Measurements from ENCODE around the gene LYSMD2.

LYSMD2 gene

GRCh38 chr15:51752888-51753287 is 15.4 kb upstream of the LYSMD2 start:
- DNase-seq (ENCODE audit: low read depth in 1 of 2, low spot score in 1 of 2) = no peak

GRCh38 chr15:51751697-51752683 is 14.5 kb upstream of the LYSMD2 start:
- DNase-seq (ENCODE audit: low read depth in 1 of 2, low spot score in 1 of 2) = no peak

- DNase-seq (ENCODE audit: low read depth in 1 of 2, low spot score in 1 of 2) = peak in 1 of 2 donors; percentile 26
Measured at GRCh38 chr15:51750792-51751696, 13.6 kb upstream of the LYSMD2 start, which contains the start of gene TMOD2. Gene TMOD2 (plus strand): TSS chr15:51751597. CDS start chr15:51766442, 14,845 bp downstream.

GRCh38 chr15:51750186-51750585 is 12.7 kb upstream of the LYSMD2 start:
- DNase-seq (ENCODE audit: low read depth in 1 of 2, low spot score in 1 of 2) = no peak

- no peak for DNase-seq (ENCODE audit: low read depth in 1 of 2, low spot score in 1 of 2)
Measured at GRCh38 chr15:51749307-51749706, 11.9 kb upstream of the LYSMD2 start.

- DNase-seq (ENCODE audit: low read depth in 1 of 2, low spot score in 1 of 2) = no peak
Measured at GRCh38 chr15:51739061-51739712, 1.7 kb upstream of the LYSMD2 start.

- DNase-seq (ENCODE audit: low read depth in 1 of 2, low spot score in 1 of 2) = no peak
Measured at GRCh38 chr15:51738553-51738952, 1.1 kb upstream of the LYSMD2 start.

GRCh38 chr15:51736751-51737521 is 519 bp downstream of the LYSMD2 start:
- peak; percentile 41 to 54 for DNase-seq (ENCODE audit: low read depth in 1 of 2, low spot score in 1 of 2)

GRCh38 chr15:51736069-51736468 is 1.4 kb downstream of the LYSMD2 start:
- DNase-seq (ENCODE audit: low read depth in 1 of 2, low spot score in 1 of 2) = no peak

GRCh38 chr15:51735228-51736010 is 2.0 kb downstream of the LYSMD2 start:
- no peak for DNase-seq (ENCODE audit: low read depth in 1 of 2, low spot score in 1 of 2)

- no peak for DNase-seq (ENCODE audit: low read depth in 1 of 2, low spot score in 1 of 2)
Measured at GRCh38 chr15:51732646-51733045, 4.8 kb downstream of the LYSMD2 start.

- no peak for DNase-seq (ENCODE audit: low read depth in 1 of 2, low spot score in 1 of 2)
Measured at GRCh38 chr15:51731549-51732267, 5.7 kb downstream of the LYSMD2 start.

- DNase-seq (ENCODE audit: low read depth in 1 of 2, low spot score in 1 of 2) = no peak
Measured at GRCh38 chr15:51727141-51727897, 10.1 kb downstream of the LYSMD2 start.

- peak in 1 of 2 donors; percentile 55 for DNase-seq (ENCODE audit: low read depth in 1 of 2, low spot score in 1 of 2)
Measured at GRCh38 chr15:51726302-51727073, 11.0 kb downstream of the LYSMD2 start.

- DNase-seq (ENCODE audit: low read depth in 1 of 2, low spot score in 1 of 2) = no peak
Measured at GRCh38 chr15:51724673-51725072, 12.8 kb downstream of the LYSMD2 start.

GRCh38 chr15:51724199-51724598 is 13.3 kb downstream of the LYSMD2 start:
- no peak for DNase-seq (ENCODE audit: low read depth in 1 of 2, low spot score in 1 of 2)

- no peak for DNase-seq (ENCODE audit: low read depth in 1 of 2, low spot score in 1 of 2)
Measured at GRCh38 chr15:51721199-51721960, 16.1 kb downstream of the LYSMD2 start.
